GM21717 (cell line): Measurements from ENCODE around the gene GPC3.

ENCODE experiments used
- ATAC-seq: cut with Tn5 transposase; IDR thresholded peaks from one replicate; pipeline ENCODE4 v1.9.1; 2021; ENCODE audit warnings: mild to moderate bottlenecking, moderate library complexity; ENCODE audit not compliant: unreplicated experiment

GPC3 gene

DNA sequence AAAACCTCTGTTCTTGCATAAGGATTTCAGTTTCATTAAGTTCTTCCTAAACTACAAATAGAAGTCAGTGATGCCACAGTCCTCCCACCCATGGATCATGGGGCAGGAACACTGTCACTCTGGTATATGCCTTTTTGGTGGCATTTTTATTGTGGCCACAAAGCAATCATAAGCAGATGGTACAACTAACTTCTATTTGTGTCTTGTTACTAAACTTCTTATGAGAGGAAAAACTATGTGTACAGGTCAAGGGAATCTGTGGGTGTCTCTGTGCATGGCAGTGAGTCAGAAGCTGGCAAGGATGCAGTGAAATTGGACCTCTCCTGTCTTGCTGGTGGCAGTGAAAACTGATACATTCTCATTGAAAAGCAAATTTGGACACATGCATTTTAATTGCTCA, 325.1 kb downstream of the GPC3 start:
- ATAC-seq: no peak

DNA sequence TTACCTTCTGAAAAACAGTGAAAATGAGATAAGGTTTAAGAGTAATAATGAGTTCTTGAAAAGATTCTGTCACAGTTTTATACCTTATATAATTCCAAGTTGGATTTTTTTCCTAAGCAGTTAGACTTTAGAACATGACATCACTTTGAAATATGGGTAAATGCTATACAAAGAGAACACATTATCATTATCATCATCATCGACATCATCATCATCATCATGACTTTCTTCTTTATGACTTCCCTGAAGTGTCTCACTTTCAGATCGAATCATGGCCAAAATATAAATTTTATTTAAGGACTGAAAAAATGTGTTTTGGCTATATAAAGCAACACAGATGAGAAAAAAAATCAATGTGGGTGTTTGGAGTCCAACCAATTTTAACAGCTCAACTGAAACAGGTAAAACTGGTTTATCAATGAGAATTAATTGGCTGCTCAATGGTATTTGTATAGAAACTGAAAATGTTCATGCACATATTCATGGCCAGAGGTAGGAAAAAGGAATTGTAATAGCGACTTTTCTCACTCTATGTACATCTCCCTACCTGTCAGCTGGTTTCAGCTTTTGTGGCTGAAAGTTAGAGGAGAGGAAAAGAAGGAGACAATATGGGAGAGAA, 327.0 kb downstream of the GPC3 start:
- no peak for ATAC-seq

DNA sequence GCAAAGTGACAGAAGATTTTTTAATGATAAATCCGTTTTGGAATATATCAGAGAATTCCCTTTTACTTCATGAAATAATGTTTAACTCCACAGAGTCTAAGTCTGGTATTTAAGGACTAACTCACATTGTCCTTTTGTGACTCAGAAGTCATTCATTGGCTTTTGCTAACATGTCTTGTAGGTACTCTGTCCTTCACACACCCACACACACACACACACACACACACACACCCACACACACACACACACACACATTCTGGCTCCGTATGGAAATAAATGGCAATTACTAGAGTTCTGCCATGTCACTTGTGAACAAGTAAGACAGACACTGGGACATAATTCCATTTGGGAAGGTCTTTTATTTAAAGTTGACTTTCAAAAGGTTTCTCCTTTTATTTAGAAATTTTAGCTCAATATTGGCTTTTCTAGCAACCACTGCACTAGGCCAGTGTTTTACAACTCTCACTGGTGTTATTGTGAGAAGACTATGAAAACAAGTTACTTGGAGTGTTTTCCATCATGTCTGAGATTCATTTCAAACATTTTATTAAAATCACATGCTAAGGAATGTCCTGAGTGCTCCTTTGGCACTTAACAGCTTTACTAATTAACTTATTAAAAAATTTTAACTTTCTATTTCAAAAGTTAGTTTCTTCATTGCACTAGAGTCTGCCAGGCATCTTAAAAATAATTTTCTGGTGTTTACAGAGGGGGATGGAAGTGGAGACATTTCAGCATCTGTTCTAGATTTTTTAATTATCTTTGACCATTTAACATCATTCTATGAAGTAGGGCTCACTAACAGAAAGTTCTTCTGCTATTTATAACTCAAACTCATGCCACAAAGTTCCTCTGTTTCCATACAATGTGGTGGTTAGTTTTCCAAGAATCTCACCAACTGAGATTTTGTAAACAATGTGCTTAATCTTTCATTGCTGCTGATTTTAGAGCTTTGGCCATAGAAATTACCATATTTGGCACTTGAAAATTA, 329.8 kb downstream of the GPC3 start:
- ATAC-seq: no peak

GRCh38 chrX:133654811-133655210, 330.6 kb downstream of the GPC3 start:
- no peak for ATAC-seq

DNA sequence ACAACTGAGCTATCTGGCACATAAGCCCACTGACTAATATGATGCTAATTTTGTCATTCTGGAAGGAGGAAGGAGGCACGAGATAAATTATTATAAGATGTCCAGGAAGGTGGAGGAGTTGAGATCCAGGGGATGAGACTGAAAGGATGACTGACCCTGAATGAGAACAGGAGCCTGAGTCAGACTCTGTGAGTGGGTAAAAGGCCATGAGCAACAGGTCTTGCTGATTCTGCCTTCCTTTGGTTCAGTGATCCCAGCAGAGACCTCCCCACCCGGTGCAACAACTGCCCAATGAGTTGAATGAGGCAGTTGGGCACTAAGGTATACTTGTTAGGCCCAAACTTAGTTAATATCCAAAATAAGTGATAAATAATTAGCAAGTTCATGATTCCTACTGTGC, 332.0 kb downstream of the GPC3 start:
- ATAC-seq: no peak

- ATAC-seq: no peak
Measured at GRCh38 chrX:133652185-133652584, 333.2 kb downstream of the GPC3 start.

DNA sequence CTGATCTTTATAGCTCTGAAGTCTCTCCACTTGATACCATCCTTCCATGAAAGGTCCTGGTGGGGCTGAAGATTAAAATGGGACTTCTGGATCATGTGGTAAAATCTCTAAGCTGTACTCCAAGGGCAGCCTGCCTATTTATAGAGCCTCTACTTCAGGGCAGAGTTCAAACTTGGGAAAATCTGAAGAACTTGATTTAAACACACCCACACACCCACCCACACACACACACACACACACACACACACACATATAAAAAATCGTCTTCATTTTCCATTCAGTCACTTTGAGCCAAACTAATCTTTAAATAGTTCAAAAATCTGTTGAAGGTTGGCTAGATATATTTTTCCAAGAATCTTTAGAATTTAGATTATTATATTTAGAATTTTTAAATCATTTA, 335.2 kb downstream of the GPC3 start:
- no peak for ATAC-seq

DNA sequence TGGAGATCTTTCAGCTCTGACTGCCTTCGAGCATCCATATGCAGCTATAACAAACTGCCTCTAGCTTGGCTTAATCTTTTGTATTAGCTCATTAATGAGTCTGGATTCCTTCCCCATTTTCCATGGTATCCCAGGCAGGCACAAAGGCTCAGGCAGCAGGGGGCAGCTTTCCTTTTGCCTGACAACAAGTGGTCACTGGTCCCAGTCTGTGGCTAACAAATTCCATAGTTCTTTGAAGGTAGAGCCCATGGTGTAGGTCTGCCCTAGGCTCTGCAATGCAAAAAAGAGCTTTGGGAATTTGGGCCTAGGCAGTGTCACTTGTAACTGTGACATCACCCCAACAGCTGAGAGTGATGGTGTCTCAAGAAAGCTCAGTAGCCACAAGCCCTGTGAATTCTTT, 335.7 kb downstream of the GPC3 start:
- ATAC-seq: no peak

- ATAC-seq: no peak
Measured at GRCh38 chrX:133648594-133648993, 336.8 kb downstream of the GPC3 start.

- ATAC-seq: no peak
Measured at GRCh38 chrX:133646719-133647116, 338.7 kb downstream of the GPC3 start.

GRCh38 chrX:133645977-133646718, 339.2 kb downstream of the GPC3 start:
- ATAC-seq: no peak

DNA sequence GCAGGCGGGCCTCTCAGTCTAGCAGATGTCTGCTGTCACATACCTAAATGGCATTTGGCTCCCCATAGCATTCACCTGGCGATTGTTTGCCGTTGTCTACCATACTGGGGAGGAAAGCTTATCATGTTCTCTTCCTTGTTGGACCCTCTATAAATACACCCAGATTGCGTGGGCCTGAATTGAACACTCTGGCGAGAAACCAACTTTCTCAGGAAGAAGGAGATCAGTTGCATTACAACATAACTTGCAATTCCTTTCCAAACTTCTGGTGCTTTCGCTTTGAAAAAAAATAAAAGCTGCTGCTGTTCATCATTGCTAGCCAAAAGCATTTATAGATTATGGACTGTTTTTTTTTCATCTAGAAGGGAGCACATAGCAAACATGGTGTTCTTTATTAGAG, 340.1 kb downstream of the GPC3 start:
- ATAC-seq: no peak

- no peak for ATAC-seq
Measured at GRCh38 chrX:133640161-133641015, 345.0 kb downstream of the GPC3 start.

DNA sequence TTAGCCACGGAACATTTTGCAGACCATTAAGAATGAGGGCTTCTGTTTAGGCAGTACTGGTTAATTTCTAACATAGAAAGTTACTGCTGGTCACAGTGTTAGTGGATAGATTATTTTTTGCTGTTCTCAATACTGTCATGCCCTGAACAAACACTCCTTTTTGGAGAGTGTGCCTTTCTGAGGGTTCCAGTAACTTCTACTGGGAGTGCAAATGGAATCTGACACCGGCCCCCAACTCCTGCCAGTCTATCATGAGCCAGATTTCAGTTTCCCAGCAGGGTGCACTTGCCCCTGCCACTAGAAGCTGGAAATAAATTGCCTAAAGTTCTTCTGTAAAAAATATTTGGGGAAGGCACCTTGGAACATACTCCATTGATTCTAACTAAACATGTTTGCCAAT, 345.7 kb downstream of the GPC3 start:
- no peak for ATAC-seq

- no peak for ATAC-seq
Measured at GRCh38 chrX:133638285-133638684, 347.1 kb downstream of the GPC3 start.

DNA sequence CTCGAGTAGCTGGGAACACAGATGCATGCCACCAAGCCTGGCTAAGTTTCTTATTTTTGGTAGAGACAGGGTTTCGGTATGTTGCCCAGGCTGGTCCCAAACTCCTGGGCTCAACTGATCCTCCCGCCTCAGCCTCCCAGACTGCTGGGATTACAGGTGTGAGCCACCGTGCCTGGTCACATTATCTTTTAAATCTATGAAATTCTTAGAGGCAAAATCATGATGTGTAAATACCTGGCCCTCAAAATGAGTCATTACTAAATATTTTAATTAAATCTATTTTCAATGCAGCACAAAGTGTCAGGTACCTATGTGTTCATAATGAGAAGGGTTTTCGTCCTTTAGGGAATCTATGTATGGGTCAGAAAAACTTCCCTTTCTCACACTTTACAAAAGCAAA, 347.6 kb downstream of the GPC3 start:
- ATAC-seq: no peak

- no peak for ATAC-seq
Measured at GRCh38 chrX:133636009-133636408, 349.4 kb downstream of the GPC3 start.

DNA sequence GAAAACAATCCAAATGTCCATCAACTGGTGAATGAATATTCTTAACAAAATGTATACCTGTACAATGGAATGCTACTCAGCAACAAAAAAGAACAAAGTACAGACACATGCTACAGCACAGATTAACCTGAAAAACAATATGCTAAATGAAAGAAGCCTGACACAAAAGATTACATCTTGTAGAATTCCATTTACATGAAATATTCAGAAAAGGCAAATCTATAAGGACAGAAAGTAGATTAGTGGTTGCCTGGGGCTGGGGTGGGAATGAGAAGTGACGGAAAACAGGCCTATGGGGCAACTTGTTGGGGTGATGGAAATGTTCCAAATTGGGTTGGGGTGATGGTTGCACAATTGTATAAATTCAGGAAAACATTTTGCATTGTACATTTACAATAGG, 351.0 kb downstream of the GPC3 start:
- ATAC-seq: no peak

GRCh38 chrX:133633950-133634349, 351.4 kb downstream of the GPC3 start:
- no peak for ATAC-seq

GRCh38 chrX:133633162-133633561, 352.2 kb downstream of the GPC3 start:
- no peak for ATAC-seq

DNA sequence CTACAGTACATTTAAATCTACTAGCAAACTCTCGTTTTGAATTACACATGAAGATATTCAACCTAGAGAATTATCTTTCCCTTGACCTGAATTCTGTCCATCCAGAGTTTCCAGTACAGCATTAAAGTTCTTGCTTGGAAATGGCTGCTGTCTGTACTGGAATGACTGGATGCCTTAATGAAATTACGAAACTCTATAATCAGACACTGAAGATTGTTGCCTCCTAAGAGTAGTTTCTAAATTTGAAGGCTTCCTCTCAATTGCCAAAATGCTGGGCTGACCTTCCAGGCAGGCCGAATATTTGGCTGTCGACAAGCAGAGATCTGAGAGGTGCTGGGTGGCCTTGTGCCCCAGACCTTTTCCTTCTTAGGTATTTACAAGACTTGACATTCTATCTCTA, 355.0 kb downstream of the GPC3 start:
- ATAC-seq: no peak
